ENCODE results near the gene FAM120A. TPM values are rescaled to one million over a fixed set of nuclear protein-coding genes. Genes with fewer than 3 reads are reported as not detected.
A peak's percentile ranks its signal among the peaks of the same experiment; 100 is the strongest.

Gene FAM120A
- total and polyA plus RNA-seq, 2 of the 13 experiments (the other 11 are each of a cell fraction or from before 2014, with no cell fraction given) = 41.3 to 44.4 TPM

GRCh38 chr9:93464395-93464794 is 12.9 kb downstream of the FAM120A start (continued):
- TF ChIP-seq ZMYM4 (CRISPR knock-in tag; IDR thresholded peaks at IDR 0.05) = no peak
- TF ChIP-seq JARID2 (CRISPR knock-in tag; IDR thresholded peaks at IDR 0.05; ENCODE audit: insufficient replicate concordance) = no peak
- TF ChIP-seq CBX2 (IDR thresholded peaks at IDR 0.05; ENCODE audit: low read depth, low read length) = no peak
- TF ChIP-seq CBX2 (CRISPR knock-in tag; IDR thresholded peaks at IDR 0.05; ENCODE audit: low read depth) = no peak
- TF ChIP-seq, protein P1, sequence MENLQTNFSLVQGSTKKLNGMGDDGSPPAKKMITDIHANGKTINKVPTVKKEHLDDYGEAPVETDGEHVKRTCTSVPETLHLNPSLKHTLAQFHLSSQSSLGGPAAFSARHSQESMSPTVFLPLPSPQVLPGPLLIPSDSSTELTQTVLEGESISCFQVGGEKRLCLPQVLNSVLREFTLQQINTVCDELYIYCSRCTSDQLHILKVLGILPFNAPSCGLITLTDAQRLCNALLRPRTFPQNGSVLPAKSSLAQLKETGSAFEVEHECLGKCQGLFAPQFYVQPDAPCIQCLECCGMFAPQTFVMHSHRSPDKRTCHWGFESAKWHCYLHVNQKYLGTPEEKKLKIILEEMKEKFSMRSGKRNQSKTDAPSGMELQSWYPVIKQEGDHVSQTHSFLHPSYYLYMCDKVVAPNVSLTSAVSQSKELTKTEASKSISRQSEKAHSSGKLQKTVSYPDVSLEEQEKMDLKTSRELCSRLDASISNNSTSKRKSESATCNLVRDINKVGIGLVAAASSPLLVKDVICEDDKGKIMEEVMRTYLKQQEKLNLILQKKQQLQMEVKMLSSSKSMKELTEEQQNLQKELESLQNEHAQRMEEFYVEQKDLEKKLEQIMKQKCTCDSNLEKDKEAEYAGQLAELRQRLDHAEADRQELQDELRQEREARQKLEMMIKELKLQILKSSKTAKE (CRISPR knock-in tag; IDR thresholded peaks at IDR 0.05; ENCODE audit: borderline replicate concordance) = no peak
- no peak for TF ChIP-seq EED (CRISPR knock-in tag; IDR thresholded peaks at IDR 0.05)
- no peak for TF ChIP-seq HNRNPUL1 (IDR thresholded peaks at IDR 0.05; ENCODE audit: low read depth, low read length)
- no peak for TF ChIP-seq ZNF329 (CRISPR knock-in tag; IDR thresholded peaks at IDR 0.05; ENCODE audit: low read depth)
- TF ChIP-seq SALL2 (CRISPR knock-in tag; IDR thresholded peaks at IDR 0.05) = no peak
- no peak for TF ChIP-seq ZNF234 (CRISPR knock-in tag; conservative IDR thresholded peaks at IDR 0.05)

DNA sequence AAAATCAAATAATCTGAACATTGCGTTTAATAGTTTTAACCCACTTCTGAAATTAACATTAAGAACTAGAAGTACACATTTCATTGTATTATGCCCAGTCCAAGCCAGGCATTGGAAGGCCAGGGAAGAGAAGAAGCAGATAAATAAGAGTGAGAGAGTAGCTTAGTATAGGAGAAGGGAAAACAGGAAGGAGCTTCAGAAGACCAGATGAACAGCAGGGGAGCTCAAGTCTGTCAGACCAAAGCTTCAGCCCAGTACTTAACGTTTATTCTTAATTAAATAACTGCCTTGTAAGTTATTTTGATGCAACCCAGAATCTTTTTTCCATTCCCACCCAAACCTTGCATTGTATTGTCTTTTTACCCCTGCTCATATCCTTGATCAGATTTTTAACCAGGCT is 13.4 kb downstream of the FAM120A start:
- peaks cover 0 to 2% of the 10 kb centered on the region in 2 experiments; a peak in 1 of 5 replicates for H3K36me3 ChIP-seq (replicated peaks in 1 of 2; ENCODE audit: control insufficient read depth in 1 of 2, insufficient read depth in 2 of 2, low read length in 2 of 2)
- H3K4me3 ChIP-seq (replicated peaks in 1 of 3; ENCODE audit: insufficient read depth in 1 of 3, low read depth in 2 of 3, low read length in 3 of 3) = no peak overlapping the region
- no TSS peak for BruUV-seq (replicated peaks)
- no peak overlapping the region for H3K9ac ChIP-seq (ENCODE audit: insufficient read depth, low read depth, low read length)
- H3K9me3 ChIP-seq (ENCODE audit: low read length) = no peaks in the 10 kb centered on the region
- POLR2A ChIA-PET = interaction anchor here (1.2 to 2.5 kb wide), 2 partner anchors 11 to 13 kb away, joined by 3 to 10 read pairs; partner anchors contain the start of gene FAM120AOS
- no peak overlapping the region for H3K4me2 ChIP-seq (ENCODE audit: low read depth, low read length)
- H3K79me2 ChIP-seq (ENCODE audit: insufficient read depth, low read length) = peaks cover 97% of the 10 kb centered on the region
- peaks cover 95% of the 10 kb centered on the region for H3K4me1 ChIP-seq (ENCODE audit: insufficient read depth, low read length)
- peaks cover 24% of the 10 kb centered on the region for H4K20me1 ChIP-seq (ENCODE audit: insufficient read depth, low read length)
- no peaks in the 10 kb centered on the region for H3K27me3 ChIP-seq (ENCODE audit: control insufficient read depth in 1 of 2, insufficient read depth in 2 of 2, low read length in 2 of 2)
- no peak for FAIRE-seq
- in situ Hi-C loops (cut with HindIII; ENCODE audit: extremely low pct_ligation_motif_present, low pct_unique_long_range_greater_than_20kb) (no loop called here), intact Hi-C loops (cut with micrococcal nuclease; ENCODE audit: unreplicated experiment) (no loop called here)
- peak overlapping the region; percentile 28 for H3K27ac ChIP-seq (ENCODE audit: extremely low read length, insufficient read depth, low read length)
- 82% methylated on average over 2 of the region's 2 CpGs for whole genome bisulfite sequencing (ENCODE audit: low lambda C conversion rate)
- CTCF ChIA-PET (ENCODE audit: low intra/inter-chr PET ratio, low total read pairs) = no interaction called here
- ATAC-seq = no peak
- no peak for DNase-seq (ENCODE audit: low spot score)
- no peak overlapping the region for H2AFZ ChIP-seq (ENCODE audit: low read length)
- TF ChIP-seq MEIS2 (CRISPR knock-in tag; IDR thresholded peaks at IDR 0.05) (no peak), TBL1XR1 (IDR thresholded peaks at IDR 0.05; ENCODE audit: borderline replicate concordance, low read length, partially characterized antibody) (no peak), ZNF850 (CRISPR knock-in tag; conservative IDR thresholded peaks at IDR 0.05) (no peak), GMEB1 (CRISPR knock-in tag; IDR thresholded peaks at IDR 0.05; ENCODE audit: borderline replicate concordance) (no peak), ZSCAN21 (CRISPR knock-in tag; IDR thresholded peaks at IDR 0.05; ENCODE audit: borderline replicate concordance) (no peak), ZBTB2 (CRISPR knock-in tag; IDR thresholded peaks at IDR 0.05; ENCODE audit: low read depth) (no peak)
- TF ChIP-seq, protein P2, sequence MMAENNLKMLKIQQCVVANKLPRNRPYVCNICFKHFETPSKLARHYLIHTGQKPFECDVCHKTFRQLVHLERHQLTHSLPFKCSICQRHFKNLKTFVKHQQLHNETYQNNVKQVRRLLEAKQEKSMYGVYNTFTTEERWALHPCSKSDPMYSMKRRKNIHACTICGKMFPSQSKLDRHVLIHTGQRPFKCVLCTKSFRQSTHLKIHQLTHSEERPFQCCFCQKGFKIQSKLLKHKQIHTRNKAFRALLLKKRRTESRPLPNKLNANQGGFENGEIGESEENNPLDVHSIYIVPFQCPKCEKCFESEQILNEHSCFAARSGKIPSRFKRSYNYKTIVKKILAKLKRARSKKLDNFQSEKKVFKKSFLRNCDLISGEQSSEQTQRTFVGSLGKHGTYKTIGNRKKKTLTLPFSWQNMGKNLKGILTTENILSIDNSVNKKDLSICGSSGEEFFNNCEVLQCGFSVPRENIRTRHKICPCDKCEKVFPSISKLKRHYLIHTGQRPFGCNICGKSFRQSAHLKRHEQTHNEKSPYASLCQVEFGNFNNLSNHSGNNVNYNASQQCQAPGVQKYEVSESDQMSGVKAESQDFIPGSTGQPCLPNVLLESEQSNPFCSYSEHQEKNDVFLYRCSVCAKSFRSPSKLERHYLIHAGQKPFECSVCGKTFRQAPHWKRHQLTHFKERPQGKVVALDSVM (CRISPR knock-in tag; IDR thresholded peaks at IDR 0.05) = no peak

Data from HepG2 (cell line).